Adrenal gland (tissue), 5 donors: ENCODE results near the gene ACTN2.

Experiments
- POLR2A ChIP-seq, 2 donors: fragments of 450-650 bp; IDR thresholded peaks; one replicate each; pipeline ENCODE4 v1.6.1; 2017; ENCODE audit warnings: antibody characterized with exemption in 2 of 2, mild to moderate bottlenecking in 2 of 2, moderate library complexity in 1 of 2
- TF ChIP-seq, protein P1 (sequence below), 6 experiments: fragments of 450-650 bp in 4 of 6; fragments of 200-600 bp in 2 of 6; sonication (generic) in 1 of 6; IDR thresholded peaks; 1 replicate in 5 of 6; 2 replicates in 1 of 6; pipeline versions ENCODE4 v1.5.1 to v1.8.0; 2016 to 2021; ENCODE audit warnings: antibody characterized with exemption in 6 of 6, mild to moderate bottlenecking in 2 of 6, moderate library complexity in 1 of 6
- donor health status: DM: no; HTN: no; CAD: no.

DNA sequence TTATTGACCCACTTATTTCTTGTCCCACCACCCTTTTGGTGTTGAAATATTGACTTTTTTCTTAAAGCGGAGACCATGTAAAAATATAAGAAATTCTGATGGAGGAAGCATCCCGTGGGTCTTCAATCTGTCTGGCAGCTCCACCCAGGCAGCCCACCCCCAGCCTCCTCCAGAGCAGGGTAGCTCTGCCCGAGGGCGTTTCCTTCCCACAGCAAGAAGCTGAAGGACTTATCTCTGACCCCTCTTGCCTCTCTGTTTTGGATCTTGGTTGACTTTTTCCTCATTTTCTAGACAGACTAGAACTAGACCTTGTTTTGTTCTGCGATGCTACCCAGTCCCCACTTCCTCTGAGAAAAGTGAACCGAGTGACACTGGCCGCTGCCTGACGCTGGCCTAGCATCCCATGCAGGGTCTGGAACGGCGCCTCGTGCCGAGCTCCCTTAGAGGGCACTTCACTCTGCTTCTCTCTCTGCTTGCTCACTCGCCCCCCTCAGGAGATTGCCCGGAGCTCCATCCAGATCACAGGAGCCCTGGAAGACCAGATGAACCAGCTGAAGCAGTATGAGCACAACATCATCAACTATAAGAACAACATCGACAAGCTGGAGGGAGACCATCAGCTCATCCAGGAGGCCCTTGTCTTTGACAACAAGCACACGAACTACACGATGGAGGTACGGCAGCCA lies 68.4 kb downstream of the ACTN2 start:
- TF ChIP-seq, protein P1, sequence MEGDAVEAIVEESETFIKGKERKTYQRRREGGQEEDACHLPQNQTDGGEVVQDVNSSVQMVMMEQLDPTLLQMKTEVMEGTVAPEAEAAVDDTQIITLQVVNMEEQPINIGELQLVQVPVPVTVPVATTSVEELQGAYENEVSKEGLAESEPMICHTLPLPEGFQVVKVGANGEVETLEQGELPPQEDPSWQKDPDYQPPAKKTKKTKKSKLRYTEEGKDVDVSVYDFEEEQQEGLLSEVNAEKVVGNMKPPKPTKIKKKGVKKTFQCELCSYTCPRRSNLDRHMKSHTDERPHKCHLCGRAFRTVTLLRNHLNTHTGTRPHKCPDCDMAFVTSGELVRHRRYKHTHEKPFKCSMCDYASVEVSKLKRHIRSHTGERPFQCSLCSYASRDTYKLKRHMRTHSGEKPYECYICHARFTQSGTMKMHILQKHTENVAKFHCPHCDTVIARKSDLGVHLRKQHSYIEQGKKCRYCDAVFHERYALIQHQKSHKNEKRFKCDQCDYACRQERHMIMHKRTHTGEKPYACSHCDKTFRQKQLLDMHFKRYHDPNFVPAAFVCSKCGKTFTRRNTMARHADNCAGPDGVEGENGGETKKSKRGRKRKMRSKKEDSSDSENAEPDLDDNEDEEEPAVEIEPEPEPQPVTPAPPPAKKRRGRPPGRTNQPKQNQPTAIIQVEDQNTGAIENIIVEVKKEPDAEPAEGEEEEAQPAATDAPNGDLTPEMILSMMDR (IDR thresholded peaks at IDR 0.05), result no peak
- TF ChIP-seq POLR2A (IDR thresholded peaks at IDR 0.05), result no peak
